ENCODE data around the gene ACACB.

The ACACB gene

DNA sequence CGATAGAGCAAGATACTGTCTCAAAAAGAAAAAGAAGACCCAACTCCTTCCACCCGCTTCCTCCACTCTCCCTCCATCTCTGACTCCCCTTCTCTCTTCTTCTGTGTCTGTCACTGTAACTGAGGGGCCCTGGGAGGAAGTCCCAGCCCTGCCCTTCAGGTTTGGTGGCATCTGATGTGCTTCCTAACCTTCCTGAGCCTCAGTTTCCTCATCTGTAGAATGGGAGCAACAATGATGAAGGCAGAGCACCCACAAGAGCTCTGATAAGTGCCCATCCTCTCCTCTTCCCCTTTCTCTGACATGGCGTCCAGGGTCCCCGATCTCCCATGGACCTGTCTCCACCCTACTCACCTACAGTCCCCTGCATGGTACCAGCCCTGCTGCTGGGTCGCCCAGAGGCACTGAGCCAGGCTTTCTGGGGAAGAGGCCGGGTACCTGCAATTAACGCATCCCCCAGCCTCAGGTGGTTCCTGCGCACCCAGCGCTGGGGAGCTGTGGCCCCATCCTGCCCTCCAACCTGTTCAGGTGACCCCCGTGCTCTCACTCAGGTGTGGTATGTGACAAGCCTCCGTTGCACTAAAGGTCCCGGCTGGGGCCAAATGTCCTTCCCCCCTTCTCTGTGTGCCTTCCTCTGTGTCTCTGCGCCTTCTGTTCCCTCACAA lies 179.5 kb downstream of the ACACB start:
- no peak overlapping the region for H3K4me3 ChIP-seq (ENCODE audit: low read depth, low read length)
- peaks cover 6% of the 10 kb centered on the region for H3K4me1 ChIP-seq
- H3K36me3 ChIP-seq: no peaks in the 10 kb centered on the region
- no peaks in the 10 kb centered on the region for H3K27me3 ChIP-seq
- TF ChIP-seq, protein P1, sequence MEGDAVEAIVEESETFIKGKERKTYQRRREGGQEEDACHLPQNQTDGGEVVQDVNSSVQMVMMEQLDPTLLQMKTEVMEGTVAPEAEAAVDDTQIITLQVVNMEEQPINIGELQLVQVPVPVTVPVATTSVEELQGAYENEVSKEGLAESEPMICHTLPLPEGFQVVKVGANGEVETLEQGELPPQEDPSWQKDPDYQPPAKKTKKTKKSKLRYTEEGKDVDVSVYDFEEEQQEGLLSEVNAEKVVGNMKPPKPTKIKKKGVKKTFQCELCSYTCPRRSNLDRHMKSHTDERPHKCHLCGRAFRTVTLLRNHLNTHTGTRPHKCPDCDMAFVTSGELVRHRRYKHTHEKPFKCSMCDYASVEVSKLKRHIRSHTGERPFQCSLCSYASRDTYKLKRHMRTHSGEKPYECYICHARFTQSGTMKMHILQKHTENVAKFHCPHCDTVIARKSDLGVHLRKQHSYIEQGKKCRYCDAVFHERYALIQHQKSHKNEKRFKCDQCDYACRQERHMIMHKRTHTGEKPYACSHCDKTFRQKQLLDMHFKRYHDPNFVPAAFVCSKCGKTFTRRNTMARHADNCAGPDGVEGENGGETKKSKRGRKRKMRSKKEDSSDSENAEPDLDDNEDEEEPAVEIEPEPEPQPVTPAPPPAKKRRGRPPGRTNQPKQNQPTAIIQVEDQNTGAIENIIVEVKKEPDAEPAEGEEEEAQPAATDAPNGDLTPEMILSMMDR (IDR thresholded peaks at IDR 0.05; ENCODE audit: low read depth, low read length): no peak
- no peak for DNase-seq
- H3K9me3 ChIP-seq: no peaks in the 10 kb centered on the region

DNA sequence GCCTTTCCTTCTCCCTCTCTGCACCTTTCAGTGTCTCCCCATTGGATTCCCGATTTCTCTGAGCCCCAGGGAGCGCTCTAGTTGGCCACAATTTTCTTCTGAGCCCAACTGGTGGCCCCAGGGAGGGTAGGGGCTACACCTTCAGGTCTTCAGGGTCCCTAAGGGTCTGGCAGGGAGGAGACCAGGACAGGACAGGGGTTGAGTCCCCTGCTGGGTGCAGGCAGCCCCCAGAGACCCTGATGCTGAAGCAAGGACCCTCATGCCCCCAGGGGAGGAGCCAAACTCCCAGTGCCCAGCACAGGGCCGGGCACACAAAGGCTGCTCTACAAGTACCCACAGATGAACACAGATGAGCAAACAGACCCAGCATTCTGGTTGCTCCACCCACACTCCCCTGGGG lies 180.0 kb downstream of the ACACB start:
- TF ChIP-seq, protein P1 (IDR thresholded peaks at IDR 0.05; ENCODE audit: low read depth, low read length): no peak
- Histone ChIP-seq H3K27me3 (no peaks in the 10 kb centered on the region), H3K4me1 (peaks cover 6% of the 10 kb centered on the region), H3K36me3 (no peaks in the 10 kb centered on the region), H3K9me3 (no peaks in the 10 kb centered on the region), H3K4me3 (ENCODE audit: low read depth, low read length) (no peak overlapping the region)
- DNase-seq: no peak

DNA sequence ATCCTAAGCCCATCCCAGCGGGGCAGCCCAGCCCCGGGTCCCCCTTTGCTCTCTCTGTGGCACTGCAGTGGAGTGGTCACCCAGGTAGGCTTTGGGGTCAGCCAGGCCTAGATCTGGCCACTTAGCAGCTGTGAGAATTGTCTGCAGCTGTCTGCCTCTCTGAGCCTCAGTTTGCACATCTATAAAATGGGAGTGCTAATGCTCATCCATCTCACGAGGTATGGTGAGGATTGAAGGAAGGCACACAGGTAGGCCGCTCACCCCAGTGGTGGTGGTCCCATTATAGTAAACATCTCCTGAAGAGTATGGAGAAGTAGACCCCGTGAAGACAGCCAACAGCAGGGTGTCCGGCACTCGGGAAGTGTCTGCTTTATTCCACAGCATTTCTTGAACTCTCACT lies 183.5 kb downstream of the ACACB start:
- no peaks in the 10 kb centered on the region for H3K9me3 ChIP-seq
- TF ChIP-seq, protein P1 (IDR thresholded peaks at IDR 0.05; ENCODE audit: low read depth, low read length): no peak
- H3K4me1 ChIP-seq: peaks cover 1% of the 10 kb centered on the region; the same call in 1 of the 2 replicates
- H3K4me3 ChIP-seq (ENCODE audit: low read depth, low read length): no peak overlapping the region
- DNase-seq: no peak
- no peaks in the 10 kb centered on the region for H3K27me3 ChIP-seq
- H3K36me3 ChIP-seq: no peaks in the 10 kb centered on the region

DNA sequence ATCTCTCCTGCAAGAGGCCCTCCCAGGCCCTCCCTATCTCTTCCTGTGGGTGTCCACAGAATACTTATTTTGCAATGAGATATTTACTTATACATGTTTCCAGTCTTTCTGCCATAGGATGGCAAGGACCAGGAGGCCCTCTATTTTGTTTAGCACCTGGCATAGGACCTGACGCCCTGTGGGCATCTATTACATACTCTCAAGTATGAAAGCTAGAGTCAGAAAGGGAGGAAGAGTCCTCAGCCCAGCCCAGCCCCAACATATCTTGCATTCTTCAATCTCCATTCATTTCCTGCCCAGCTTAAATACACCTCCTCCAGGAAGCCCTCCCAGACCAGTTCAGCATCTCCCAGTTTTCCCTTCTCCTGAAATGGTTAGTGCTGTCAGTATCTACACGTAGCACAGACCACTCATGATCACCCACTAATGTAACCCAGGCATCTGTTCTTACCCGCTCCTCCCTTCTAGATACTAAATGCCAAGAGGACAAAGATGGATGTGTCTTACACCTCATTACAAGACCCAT lies 185.3 kb downstream of the ACACB start:
- TF ChIP-seq, protein P1 (IDR thresholded peaks at IDR 0.05; ENCODE audit: low read depth, low read length): no peak
- Histone ChIP-seq H3K9me3 (no peaks in the 10 kb centered on the region), H3K4me3 (ENCODE audit: low read depth, low read length) (no peak overlapping the region), H3K36me3 (no peaks in the 10 kb centered on the region), H3K27me3 (no peaks in the 10 kb centered on the region), H3K4me1 (peaks cover 3% of the 10 kb centered on the region; the same call in 1 of the 2 replicates)
- no peak for DNase-seq

DNA sequence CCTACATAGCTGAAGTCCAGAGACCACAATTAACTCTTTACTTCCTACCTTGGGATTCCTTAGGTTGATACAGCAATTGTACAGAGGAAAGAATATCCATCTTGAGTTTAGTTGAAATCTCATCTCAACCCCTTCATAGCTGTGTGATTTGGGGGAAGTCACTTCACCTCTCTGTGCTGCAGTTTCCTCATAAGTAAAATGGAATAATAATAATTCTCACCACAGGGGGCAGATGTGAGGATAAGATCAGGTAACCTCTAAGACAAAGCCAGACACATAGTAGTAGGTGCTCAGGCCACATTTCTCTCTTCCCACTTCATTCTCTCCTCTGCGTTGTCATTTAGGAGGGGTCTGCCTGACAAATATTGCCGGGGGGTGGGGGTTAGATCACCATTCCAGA lies 186.0 kb downstream of the ACACB start:
- Histone ChIP-seq H3K36me3 (no peaks in the 10 kb centered on the region), H3K4me3 (ENCODE audit: low read depth, low read length) (no peak overlapping the region), H3K4me1 (peaks cover 3% of the 10 kb centered on the region; the same call in 1 of the 2 replicates), H3K27me3 (no peaks in the 10 kb centered on the region), H3K9me3 (no peaks in the 10 kb centered on the region)
- TF ChIP-seq, protein P1 (IDR thresholded peaks at IDR 0.05; ENCODE audit: low read depth, low read length): peak; percentile 31; the same call in 1 of the 2 replicates
- no peak for DNase-seq

DNA sequence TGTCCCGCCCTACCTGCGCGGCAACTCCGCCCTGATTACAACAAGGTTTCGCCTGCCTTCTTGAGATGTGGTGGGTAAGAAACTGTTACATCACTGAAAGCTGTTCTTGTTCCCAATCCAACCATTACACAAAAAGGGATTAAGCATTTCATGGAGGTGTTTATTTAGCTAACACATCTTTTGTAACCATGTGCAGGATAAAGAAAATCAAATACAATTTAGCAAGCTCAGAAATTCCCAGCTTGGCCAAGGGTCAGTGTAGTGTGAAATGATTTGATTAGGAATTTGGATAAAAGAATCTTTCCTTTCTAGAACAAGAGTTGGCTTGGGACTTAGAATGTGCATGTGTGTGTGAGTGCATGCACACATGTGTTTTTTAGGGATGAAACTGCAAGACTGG lies 186.4 kb downstream of the ACACB start:
- no peak for DNase-seq
- Histone ChIP-seq H3K9me3 (no peaks in the 10 kb centered on the region), H3K36me3 (no peaks in the 10 kb centered on the region), H3K4me3 (ENCODE audit: low read depth, low read length) (no peak overlapping the region), H3K27me3 (no peaks in the 10 kb centered on the region), H3K4me1 (peaks cover 3% of the 10 kb centered on the region; the same call in 1 of the 2 replicates)
- TF ChIP-seq, protein P1 (IDR thresholded peaks at IDR 0.05; ENCODE audit: low read depth, low read length): no peak

All from BE2C (cell line).